B cell (primary cell): Measurements from ENCODE around the gene DYNC2I2. TPM values are rescaled to one million over a fixed set of nuclear protein-coding genes. Genes with fewer than 3 reads are reported as not detected.

Experiments
- ATAC-seq: fragments of 200-7000 bp; cut with Tn5 transposase; one replicate; pipeline ENCODE4 v1.10.0; 2021; ENCODE audit warnings: low read depth, mild to moderate bottlenecking, moderate number of reproducible peaks, moderate library complexity
- CTCF ChIA-PET: fragments of 350-600 bp; sonication (Branson Sonifier 250); formaldehyde crosslinking; loops from one replicate; lab custom pipeline; 2021; ENCODE audit warnings: antibody characterized with exemption, inconsistent platforms; lab: Charles Lee
- POLR2A ChIA-PET: fragments of 350-600 bp; sonication (Branson Sonifier 250); formaldehyde crosslinking; loops from one replicate; lab custom pipeline; 2021; ENCODE audit warnings: antibody characterized with exemption; lab: Charles Lee
- DNase-seq: peaks from one replicate; pipeline ENCODE4 v3.0.0; 2013
- H2AFZ ChIP-seq: 2 replicates; pipeline ENCODE4 v1.6.1; 2012; ENCODE audit warnings: mild to moderate bottlenecking, low read depth, low read length; ENCODE audit not compliant: insufficient read depth, poor library complexity, severe bottlenecking
- H3K27ac ChIP-seq, 2 donors: 1 replicate in 1 of 2; 2 replicates in 1 of 2; pipeline ENCODE4 v1.5.1; 2012 to 2013; ENCODE audit warnings: low read length in 2 of 2, mild to moderate bottlenecking in 2 of 2, moderate library complexity in 1 of 2
- H3K27me3 ChIP-seq, 4 experiments: fragments of 200-600 bp in 1 of 4; sonication (generic) in 1 of 4; replicated peaks in 1 of 4; 1 replicate in 2 of 4; 2 replicates in 2 of 4; pipeline versions ENCODE4 v1.6.1 to v1.7.0; 2013 to 2016; ENCODE audit warnings: low read length in 3 of 4, mild to moderate bottlenecking in 2 of 4, mixed read lengths in 1 of 4, moderate library complexity in 1 of 4; ENCODE audit not compliant: insufficient read depth in 4 of 4, control insufficient read depth in 3 of 4; ENCODE audit errors: control extremely low read depth in 1 of 4
- H3K36me3 ChIP-seq, 2 experiments: replicated peaks in 1 of 2; 1 replicate in 1 of 2; 2 replicates in 1 of 2; pipeline versions ENCODE4 v1.6.1 to v1.7.1; 2013; ENCODE audit warnings: low read length in 1 of 2; ENCODE audit not compliant: insufficient read depth in 2 of 2, control insufficient read depth in 1 of 2; ENCODE audit errors: control extremely low read depth in 1 of 2, extremely low read depth in 1 of 2
- H3K4me1 ChIP-seq, 2 donors: fragments of 200-600 bp in 1 of 2; sonication (generic) in 1 of 2; 1 replicate in 1 of 2; 2 replicates in 1 of 2; pipeline versions ENCODE4 v1.5.1 to v1.6.1; 2013 to 2017; ENCODE audit warnings: low read length in 2 of 2; ENCODE audit not compliant: control insufficient read depth in 2 of 2, insufficient read depth in 2 of 2
- H3K4me2 ChIP-seq: replicated peaks from 2 replicates; pipeline ENCODE3; 2012; ENCODE audit warnings: mild to moderate bottlenecking, low read depth, low read length; ENCODE audit not compliant: poor library complexity, severe bottlenecking
- H3K4me3 ChIP-seq, 5 experiments: fragments of 200-600 bp in 1 of 5; sonication (generic) in 1 of 5; 1 replicate in 3 of 5; 2 replicates in 2 of 5; pipeline versions ENCODE4 v1.5.1 to v1.7.0; 2011 to 2016; ENCODE audit warnings: low read length in 4 of 5, mild to moderate bottlenecking in 4 of 5, low read depth in 2 of 5, control low read depth in 1 of 5, moderate library complexity in 1 of 5; ENCODE audit not compliant: insufficient read depth in 1 of 5; ENCODE audit errors: control extremely low read depth in 1 of 5, extremely low read depth in 1 of 5
- H3K79me2 ChIP-seq: fragments of 200-600 bp; sonication (generic); one replicate; pipeline ENCODE4 v1.6.0; 2016; ENCODE audit warnings: low read length; ENCODE audit not compliant: control insufficient read depth, insufficient read depth
- H3K9ac ChIP-seq: fragments of 200-600 bp; sonication (generic); 2 replicates; pipeline ENCODE4 v1.6.1; 2017; ENCODE audit warnings: mild to moderate bottlenecking, low read length, moderate library complexity
- H3K9me3 ChIP-seq, 3 donors: one replicate each; pipeline versions ENCODE4 v1.6.1 to v1.7.1; 2013; ENCODE audit warnings: low read length in 2 of 3; ENCODE audit not compliant: control insufficient read depth in 2 of 3, insufficient read depth in 1 of 3; ENCODE audit errors: control extremely low read depth in 1 of 3
- H4K20me1 ChIP-seq: 2 replicates; pipeline ENCODE4 v1.6.0; 2012; ENCODE audit warnings: mild to moderate bottlenecking, low read length; ENCODE audit not compliant: insufficient read depth, control insufficient read depth, poor library complexity, severe bottlenecking
- H3K27ac Mint-ChIP-seq: one replicate; pipeline ENCODE4 v1.8.0; 2021; ENCODE audit warnings: mixed read lengths
- H3K27me3 Mint-ChIP-seq: one replicate; pipeline ENCODE4 v1.8.0; 2021; ENCODE audit warnings: mixed read lengths
- H3K4me1 Mint-ChIP-seq: one replicate; pipeline ENCODE4 v1.8.0; 2021; ENCODE audit warnings: mixed read lengths
- H3K4me3 Mint-ChIP-seq: one replicate; pipeline ENCODE4 v1.8.0; 2021; ENCODE audit warnings: mixed read lengths
- H3K9me3 Mint-ChIP-seq: one replicate; pipeline ENCODE4 v1.8.0; 2022; ENCODE audit warnings: mixed read lengths; ENCODE audit not compliant: insufficient read depth
- EZH2 ChIP-seq: IDR thresholded peaks from 2 replicates; pipeline ENCODE4 v1.6.1; 2012; ENCODE audit warnings: borderline replicate concordance, low read depth, mild to moderate bottlenecking, moderate library complexity, low read length; ENCODE audit not compliant: insufficient read depth, poor library complexity, severe bottlenecking
- WGBS: methylation state at CpG from one replicate; pipeline ENCODE4 v1.1.5; 2013; ENCODE audit warnings: missing lambda C conversion rate; ENCODE audit not compliant: insufficient coverage; 5-methylcytosine and 5-hydroxymethylcytosine counted together
- intact Hi-C: fragments of 100-400 bp; cut with micrococcal nuclease; formaldehyde crosslinking; loops from one replicate; pipeline ENCODE4 v1.10.0; 2022
- polyA plus RNA-seq: library from polyadenylated mRNA; depleted of rRNA; stranded (reverse); fragments of >200 nt; gene quantifications from 2 replicates; pipeline ENCODE4 v1.2.3, GENCODE V29; 2012
- total RNA-seq, 2 donors: library from RNA; stranded (reverse); fragments of 120-200 nt in 1 of 2; gene quantifications; 1 replicate in 1 of 2; 2 replicates in 1 of 2; pipeline versions ENCODE4 v1.2.3 to v1.2.4, GENCODE V29; 2013 to 2022
- TF ChIP-seq, protein P1 (sequence below): fragments of 200-600 bp; IDR thresholded peaks from one replicate; pipeline ENCODE4 v1.8.0; 2022; ENCODE audit warnings: antibody characterized with exemption, mild to moderate bottlenecking

The DYNC2I2 gene
- total and polyA plus RNA-seq, 2 donors (not counting 1 experiment from before 2014, with no cell fraction given), result 76.6 to 109 TPM

DNA sequence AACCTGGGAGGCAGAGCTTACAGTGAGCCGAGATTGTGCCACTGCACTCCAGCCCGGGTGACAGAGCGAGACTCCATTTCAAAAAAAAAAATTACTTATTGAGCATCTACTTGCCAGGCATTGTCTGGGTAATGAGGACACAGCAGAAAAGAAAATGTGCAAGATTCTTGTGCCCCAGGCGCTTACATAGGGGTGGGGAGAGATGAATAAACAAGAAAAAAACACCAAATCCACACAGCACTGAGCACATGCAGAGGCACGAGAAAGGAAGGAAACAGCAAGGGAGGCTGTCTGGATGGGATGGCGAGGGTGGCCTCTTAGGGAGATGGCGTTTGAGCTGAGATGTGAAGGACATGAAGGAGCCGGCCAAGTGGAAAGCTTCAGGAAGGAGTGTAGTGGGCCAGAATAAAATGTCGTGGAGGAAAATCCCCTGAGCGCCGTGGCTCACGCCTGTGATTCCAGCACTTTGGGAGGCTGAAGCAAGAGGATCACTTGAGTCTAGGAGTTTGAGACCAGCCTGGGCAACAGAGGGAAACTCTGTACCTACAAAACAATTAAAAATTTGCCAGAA lies 13.9 kb downstream of the DYNC2I2 start:
- H3K4me3 Mint-ChIP-seq, result peak overlapping the region; percentile 52
- CTCF ChIA-PET, result no interaction called here
- WGBS, result 60% methylated on average over 7 of the region's 12 CpGs

GRCh38 chr9:128640603-128641002 lies 16.0 kb downstream of the DYNC2I2 start:
- ChIA-PET CTCF (interaction anchor here (0.5 kb wide), 1 partner anchor 395 kb away, joined by 3 read pairs; no protein-coding TSS in a partner anchor), POLR2A (interaction anchor here (0.5 kb wide), 1 partner anchor 132 kb away, joined by 3 read pairs; no protein-coding TSS in a partner anchor)
- no peak overlapping the region for H3K9ac ChIP-seq
- no peak overlapping the region for H3K27ac ChIP-seq
- no peaks in the 10 kb centered on the region for H3K9me3 Mint-ChIP-seq
- H3K4me1 Mint-ChIP-seq, result peaks cover 18% of the 10 kb centered on the region
- H2AFZ ChIP-seq, result no peak overlapping the region
- no peak overlapping the region for H3K4me3 ChIP-seq
- peaks cover 38% of the 10 kb centered on the region for H3K79me2 ChIP-seq
- DNase-seq (no peak), ATAC-seq (no peak)
- TF ChIP-seq EZH2, result no peak
- TF ChIP-seq, protein P1, sequence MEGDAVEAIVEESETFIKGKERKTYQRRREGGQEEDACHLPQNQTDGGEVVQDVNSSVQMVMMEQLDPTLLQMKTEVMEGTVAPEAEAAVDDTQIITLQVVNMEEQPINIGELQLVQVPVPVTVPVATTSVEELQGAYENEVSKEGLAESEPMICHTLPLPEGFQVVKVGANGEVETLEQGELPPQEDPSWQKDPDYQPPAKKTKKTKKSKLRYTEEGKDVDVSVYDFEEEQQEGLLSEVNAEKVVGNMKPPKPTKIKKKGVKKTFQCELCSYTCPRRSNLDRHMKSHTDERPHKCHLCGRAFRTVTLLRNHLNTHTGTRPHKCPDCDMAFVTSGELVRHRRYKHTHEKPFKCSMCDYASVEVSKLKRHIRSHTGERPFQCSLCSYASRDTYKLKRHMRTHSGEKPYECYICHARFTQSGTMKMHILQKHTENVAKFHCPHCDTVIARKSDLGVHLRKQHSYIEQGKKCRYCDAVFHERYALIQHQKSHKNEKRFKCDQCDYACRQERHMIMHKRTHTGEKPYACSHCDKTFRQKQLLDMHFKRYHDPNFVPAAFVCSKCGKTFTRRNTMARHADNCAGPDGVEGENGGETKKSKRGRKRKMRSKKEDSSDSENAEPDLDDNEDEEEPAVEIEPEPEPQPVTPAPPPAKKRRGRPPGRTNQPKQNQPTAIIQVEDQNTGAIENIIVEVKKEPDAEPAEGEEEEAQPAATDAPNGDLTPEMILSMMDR, result no peak
- peaks cover 0 to 25% of the 10 kb centered on the region in 2 experiments for H3K36me3 ChIP-seq
- no peaks in the 10 kb centered on the region for H4K20me1 ChIP-seq
- H3K27me3 ChIP-seq, result no peaks in the 10 kb centered on the region
- peaks cover 6 to 15% of the 10 kb centered on the region in 2 donors for H3K4me1 ChIP-seq
- H3K27ac Mint-ChIP-seq, result no peak overlapping the region
- WGBS, result 97% methylated on average over 14 of the region's 18 CpGs
- intact Hi-C loops, result no loop called here
- no peaks in the 10 kb centered on the region for H3K27me3 Mint-ChIP-seq
- no peaks in the 10 kb centered on the region for H3K9me3 ChIP-seq
- H3K4me2 ChIP-seq, result no peak overlapping the region
- H3K4me3 Mint-ChIP-seq, result no peak overlapping the region

More for the DNA sequence above, 13.9 kb downstream of the DYNC2I2 start:
- H2AFZ ChIP-seq, result no peak overlapping the region
- peaks cover 0 to 16% of the 10 kb centered on the region in 2 experiments for H3K36me3 ChIP-seq
- no peaks in the 10 kb centered on the region for H3K9me3 ChIP-seq
- H3K27ac ChIP-seq, result peak overlapping the region; percentile 36 to 41
- no peaks in the 10 kb centered on the region for H4K20me1 ChIP-seq
- intact Hi-C loops, result no loop called here
- no peak overlapping the region for H3K4me3 ChIP-seq
- POLR2A ChIA-PET, result interaction anchor here (0.7 to 1.0 kb wide), 2 partner anchors 13 to 272 kb away, joined by 5 read pairs; partner anchors contain the start of gene URM1
- Mint-ChIP-seq H3K9me3 (no peaks in the 10 kb centered on the region), H3K27ac (peak overlapping the region; percentile 92), H3K4me1 (peaks cover 18% of the 10 kb centered on the region), H3K27me3 (no peaks in the 10 kb centered on the region)
- H3K4me1 ChIP-seq, result peaks cover 6 to 15% of the 10 kb centered on the region in 2 donors
- TF ChIP-seq EZH2, result no peak
- TF ChIP-seq, protein P1, result no peak
- H3K27me3 ChIP-seq, result no peaks in the 10 kb centered on the region
- H3K9ac ChIP-seq, result no peak overlapping the region
- H3K4me2 ChIP-seq, result no peak overlapping the region
- ATAC-seq (no peak), DNase-seq (no peak)
- peaks cover 44% of the 10 kb centered on the region for H3K79me2 ChIP-seq
